HepG2 (cell line): Measurements from ENCODE around the gene FBXW2. TPM values are rescaled to one million over a fixed set of nuclear protein-coding genes. Genes with fewer than 3 reads are reported as not detected.

ENCODE experiments used
- E2F2 ChIP-seq: sonication (generic); formaldehyde crosslinking; IDR thresholded peaks from 2 replicates; pipeline ENCODE4 v1.4.0; 2020; ENCODE audit warnings: missing genetic modification reagents, borderline replicate concordance
- ESRRA ChIP-seq: sonication (generic); formaldehyde crosslinking; IDR thresholded peaks from 2 replicates; pipeline ENCODE4 v1.5.1; 2020; ENCODE audit warnings: mild to moderate bottlenecking, low read depth, missing genetic modification reagents
- FLYWCH1 ChIP-seq: sonication (generic); formaldehyde crosslinking; IDR thresholded peaks from 2 replicates; pipeline ENCODE4 v1.8.1; 2023; ENCODE audit warnings: mild to moderate bottlenecking, missing genetic modification reagents
- HNF1A ChIP-seq, 2 experiments: sonication (generic) in 1 of 2; formaldehyde crosslinking in 1 of 2; IDR thresholded peaks; 2 replicates each; pipeline versions ENCODE4 v1.4.0 to v1.6.1; 2016 to 2020; ENCODE audit warnings: borderline replicate concordance in 1 of 2, low read depth in 1 of 2, mild to moderate bottlenecking in 1 of 2, missing genetic modification reagents in 1 of 2
- HOXD1 ChIP-seq: sonication (generic); formaldehyde crosslinking; IDR thresholded peaks from 2 replicates; pipeline ENCODE4 v1.5.0; 2020; ENCODE audit warnings: missing genetic modification reagents
- KLF9 ChIP-seq: IDR thresholded peaks from 2 replicates; pipeline ENCODE4 v1.6.1; 2016; ENCODE audit warnings: low read depth
- SETDB1 ChIP-seq: sonication (generic); formaldehyde crosslinking; IDR thresholded peaks from 2 replicates; pipeline ENCODE4 v1.5.1; 2020; ENCODE audit warnings: missing genetic modification reagents, mild to moderate bottlenecking, borderline replicate concordance
- SIN3A ChIP-seq: IDR thresholded peaks from 2 replicates; pipeline ENCODE4 v1.6.1; 2011; ENCODE audit warnings: low read depth, mild to moderate bottlenecking, control low read depth, low read length, borderline replicate concordance
- ZBTB10 ChIP-seq: sonication (generic); formaldehyde crosslinking; IDR thresholded peaks from 2 replicates; pipeline ENCODE4 v1.4.0; 2020; ENCODE audit warnings: missing genetic modification reagents, borderline replicate concordance
- ZFP36 ChIP-seq: fragments of 150-350 bp; IDR thresholded peaks from 2 replicates; pipeline ENCODE4 v1.6.1; 2018; ENCODE audit warnings: borderline replicate concordance, low read length, low read depth; ENCODE audit not compliant: partially characterized antibody
- ZFP91 ChIP-seq: sonication (generic); formaldehyde crosslinking; IDR thresholded peaks from 2 replicates; pipeline ENCODE4 v1.9.0; 2022; ENCODE audit warnings: missing genetic modification reagents, mild to moderate bottlenecking, borderline replicate concordance
- ZKSCAN1 ChIP-seq: fragments of 150-350 bp; IDR thresholded peaks from 2 replicates; pipeline ENCODE4 v1.6.1; 2014; ENCODE audit warnings: low read length
- ZNF251 ChIP-seq: sonication (generic); formaldehyde crosslinking; IDR thresholded peaks from 2 replicates; pipeline ENCODE4 v1.9.0; 2021; ENCODE audit warnings: mild to moderate bottlenecking, missing genetic modification reagents
- ZNF562 ChIP-seq: sonication (generic); formaldehyde crosslinking; IDR thresholded peaks from 2 replicates; pipeline ENCODE4 v1.8.0; 2022; ENCODE audit warnings: missing genetic modification reagents, borderline replicate concordance
- ZNF564 ChIP-seq: sonication (generic); formaldehyde crosslinking; IDR thresholded peaks from 2 replicates; pipeline ENCODE4 v1.8.1; 2023; ENCODE audit warnings: mild to moderate bottlenecking, missing genetic modification reagents
- ZNF605 ChIP-seq: sonication (generic); formaldehyde crosslinking; IDR thresholded peaks from 2 replicates; pipeline ENCODE4 v1.8.0; 2022; ENCODE audit warnings: mild to moderate bottlenecking, missing genetic modification reagents
- ZNF780A ChIP-seq: sonication (generic); formaldehyde crosslinking; IDR thresholded peaks from 2 replicates; pipeline ENCODE4 v1.8.0; 2022; ENCODE audit warnings: mild to moderate bottlenecking, missing genetic modification reagents, moderate library complexity
- polyA plus RNA-seq, 8 experiments: library from polyadenylated mRNA; depleted of rRNA in 3 of 8; stranded (reverse) in 7 of 8; unstranded in 1 of 8; fragments of >200 nt; fragmentation: Illumina TruSeq in 4 of 8; extraction: Trizol in 4 of 8; gene quantifications; 2 replicates each; pipeline versions ENCODE4 v1.2.1 to v1.2.3, GENCODE V29; 2011 to 2016; ENCODE audit warnings: low read depth in 4 of 8, missing spikeins in 1 of 8, mixed read lengths in 1 of 8; ENCODE audit not compliant: insufficient read depth in 1 of 8
- total RNA-seq, 5 experiments: library from RNA; depleted of rRNA; stranded (reverse); fragments of >200 nt; fragmentation: Illumina TruSeq; extraction: Trizol; gene quantifications; 2 replicates each; pipeline ENCODE4 v1.2.3, GENCODE V29; 2016; ENCODE audit warnings: low read depth in 1 of 5

The FBXW2 gene
- total and polyA plus RNA-seq, 2 of the 13 experiments (the other 11 are each of a cell fraction or from before 2014, with no cell fraction given): 35.4 to 43.1 TPM

GRCh38 chr9:120735415-120736126, 57.6 kb downstream of the FBXW2 start (continued):
- TF ChIP-seq ZFP91 (CRISPR knock-in tag): no peak
- no peak for TF ChIP-seq ZNF251 (CRISPR knock-in tag)
- TF ChIP-seq SETDB1 (CRISPR knock-in tag): no peak
- no peak for TF ChIP-seq FLYWCH1
- no peak for TF ChIP-seq KLF9
- TF ChIP-seq ZNF605: no peak
- no peak for TF ChIP-seq E2F2 (CRISPR knock-in tag)
- no peak for TF ChIP-seq ZKSCAN1
- no peak for TF ChIP-seq ESRRA (CRISPR knock-in tag)
- TF ChIP-seq HOXD1 (CRISPR knock-in tag): no peak
- no peak for TF ChIP-seq HNF1A (IDR thresholded peaks at IDR 0.05; ENCODE audit: low read depth)
- no peak for TF ChIP-seq HNF1A (CRISPR knock-in tag; IDR thresholded peaks at IDR 0.05; ENCODE audit: borderline replicate concordance)
- TF ChIP-seq ZBTB10 (CRISPR knock-in tag): no peak
- no peak for TF ChIP-seq ZNF562 (CRISPR knock-in tag)
- no peak for TF ChIP-seq ZNF780A (CRISPR knock-in tag)
- TF ChIP-seq SIN3A: no peak
- no peak for TF ChIP-seq ZFP36
- no peak for TF ChIP-seq ZNF564 (CRISPR knock-in tag)
